ENCODE data around the gene TF.

Gene TF

GRCh38 chr3:133758568-133758928 is 12.4 kb downstream of the TF start:
- H3K4me3 ChIP-seq: no peak overlapping the region
- no peak overlapping the region for H3K27ac ChIP-seq
- H3K9ac ChIP-seq (ENCODE audit: insufficient read length): no peak overlapping the region
- no peak for DNase-seq (ENCODE audit: low read depth, low spot score)
- TF ChIP-seq POLR2AphosphoS5 (IDR thresholded peaks at IDR 0.05; ENCODE audit: borderline replicate concordance, low read depth, low read length): no peak
- TF ChIP-seq EZH2 (IDR thresholded peaks at IDR 0.05): no peak
- no peak for TF ChIP-seq FOXP2 (optimal IDR thresholded peaks at IDR 0.05; ENCODE audit: control extremely low read depth, extremely low read length, insufficient read depth)
- H3K36me3 ChIP-seq (ENCODE audit: insufficient read depth, low read length): no peaks in the 10 kb centered on the region
- no peaks in the 10 kb centered on the region for H3K9me3 ChIP-seq (ENCODE audit: low read depth, low read length)

- Histone ChIP-seq H3K9me3 (ENCODE audit: low read depth, low read length) (no peaks in the 10 kb centered on the region), H3K9ac (ENCODE audit: insufficient read length) (no peak overlapping the region), H3K36me3 (ENCODE audit: insufficient read depth, low read length) (no peaks in the 10 kb centered on the region), H3K27ac (no peak overlapping the region), H3K4me3 (no peak overlapping the region)
- TF ChIP-seq POLR2AphosphoS5 (IDR thresholded peaks at IDR 0.05; ENCODE audit: borderline replicate concordance, low read depth, low read length): no peak
- TF ChIP-seq EZH2 (IDR thresholded peaks at IDR 0.05): no peak
- TF ChIP-seq FOXP2 (optimal IDR thresholded peaks at IDR 0.05; ENCODE audit: control extremely low read depth, extremely low read length, insufficient read depth): no peak
- no peak for DNase-seq (ENCODE audit: low read depth, low spot score)
Measured at GRCh38 chr3:133758964-133759739, 13.0 kb downstream of the TF start.

GRCh38 chr3:133759740-133760305 is 13.6 kb downstream of the TF start:
- H3K9me3 ChIP-seq (ENCODE audit: low read depth, low read length): no peaks in the 10 kb centered on the region
- no peaks in the 10 kb centered on the region for H3K36me3 ChIP-seq (ENCODE audit: insufficient read depth, low read length)
- H3K4me3 ChIP-seq: no peak overlapping the region
- TF ChIP-seq POLR2AphosphoS5 (IDR thresholded peaks at IDR 0.05; ENCODE audit: borderline replicate concordance, low read depth, low read length) (no peak), FOXP2 (optimal IDR thresholded peaks at IDR 0.05; ENCODE audit: control extremely low read depth, extremely low read length, insufficient read depth) (no peak), EZH2 (IDR thresholded peaks at IDR 0.05) (no peak)
- no peak overlapping the region for H3K27ac ChIP-seq
- no peak overlapping the region for H3K9ac ChIP-seq (ENCODE audit: insufficient read length)
- no peak for DNase-seq (ENCODE audit: low read depth, low spot score)

DNA sequence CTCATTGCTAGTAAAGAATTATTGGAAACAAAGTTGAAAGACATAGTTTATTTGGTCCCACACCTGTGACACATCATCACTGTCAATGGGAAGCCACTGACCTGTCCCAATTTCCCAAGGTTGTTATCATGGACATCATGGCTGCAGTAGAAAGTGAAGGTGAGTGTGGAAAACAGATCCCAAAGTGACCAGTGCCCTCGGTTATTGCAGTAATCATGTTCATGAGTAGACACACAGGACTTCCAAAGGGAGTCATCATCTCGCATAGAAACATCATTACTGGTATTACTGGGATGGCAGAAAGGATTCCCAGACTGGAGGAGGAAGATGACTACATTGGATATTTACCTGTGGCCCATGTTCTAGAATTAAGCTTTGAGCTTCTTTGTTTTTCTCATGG is 14.7 kb downstream of the TF start:
- DNase-seq (ENCODE audit: low read depth, low spot score): no peak
- H3K9ac ChIP-seq (ENCODE audit: insufficient read length): no peak overlapping the region
- no peak for TF ChIP-seq POLR2AphosphoS5 (IDR thresholded peaks at IDR 0.05; ENCODE audit: borderline replicate concordance, low read depth, low read length)
- TF ChIP-seq EZH2 (IDR thresholded peaks at IDR 0.05): no peak
- TF ChIP-seq FOXP2 (optimal IDR thresholded peaks at IDR 0.05; ENCODE audit: control extremely low read depth, extremely low read length, insufficient read depth): no peak

DNA sequence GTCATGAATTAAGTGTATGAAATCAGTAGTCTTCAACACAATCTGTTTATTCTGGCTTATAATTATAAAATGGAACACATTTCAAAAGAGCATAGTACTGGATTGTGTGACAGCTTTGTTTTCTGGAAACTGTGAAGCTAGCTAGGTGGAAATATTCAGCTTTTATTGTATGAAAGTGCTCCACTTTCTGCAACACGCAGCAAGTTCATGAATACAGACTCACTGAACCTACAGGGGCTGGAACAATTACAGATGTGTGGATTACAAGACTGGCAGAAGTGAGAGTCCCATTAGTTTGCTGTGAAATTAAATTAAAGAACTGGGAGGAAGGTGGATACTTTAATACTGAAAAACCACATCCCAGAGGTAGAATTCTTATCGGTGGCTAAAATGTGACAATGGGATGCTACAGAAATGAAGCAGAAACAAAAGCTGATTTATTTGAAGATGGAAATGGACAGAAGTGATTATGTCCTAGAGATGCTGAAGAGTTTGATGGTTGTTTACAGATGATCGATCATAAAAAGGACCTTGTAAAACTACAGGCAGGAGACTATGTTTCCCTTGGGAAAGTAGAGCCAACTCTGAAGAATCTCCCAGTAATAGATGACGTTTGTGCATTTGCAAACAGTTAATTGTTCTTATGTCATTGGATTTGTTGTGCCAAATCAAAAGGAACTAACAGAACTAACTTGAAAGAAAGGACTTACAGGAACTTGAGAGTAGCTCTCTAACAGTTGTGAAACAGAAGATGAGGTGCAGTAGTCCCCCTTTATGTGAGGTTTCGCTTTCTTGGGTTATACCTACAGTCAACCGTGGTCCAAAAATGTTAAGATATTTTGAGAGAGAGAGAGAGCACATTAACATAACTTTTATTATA is 15.7 kb downstream of the TF start:
- Histone ChIP-seq H3K36me3 (ENCODE audit: insufficient read depth, low read length) (no peaks in the 10 kb centered on the region), H3K9me3 (ENCODE audit: low read depth, low read length) (no peaks in the 10 kb centered on the region), H3K27ac (no peak overlapping the region), H3K9ac (ENCODE audit: insufficient read length) (no peak overlapping the region), H3K4me3 (no peak overlapping the region)
- no peak for DNase-seq (ENCODE audit: low read depth, low spot score)
- TF ChIP-seq POLR2AphosphoS5 (IDR thresholded peaks at IDR 0.05; ENCODE audit: borderline replicate concordance, low read depth, low read length): no peak
- no peak for TF ChIP-seq FOXP2 (optimal IDR thresholded peaks at IDR 0.05; ENCODE audit: control extremely low read depth, extremely low read length, insufficient read depth)
- TF ChIP-seq EZH2 (IDR thresholded peaks at IDR 0.05): no peak

More for the DNA sequence above, 14.7 kb downstream of the TF start:
- H3K27ac ChIP-seq: no peak overlapping the region
- H3K36me3 ChIP-seq (ENCODE audit: insufficient read depth, low read length): no peaks in the 10 kb centered on the region
- no peak overlapping the region for H3K4me3 ChIP-seq
- H3K9me3 ChIP-seq (ENCODE audit: low read depth, low read length): no peaks in the 10 kb centered on the region

DNA sequence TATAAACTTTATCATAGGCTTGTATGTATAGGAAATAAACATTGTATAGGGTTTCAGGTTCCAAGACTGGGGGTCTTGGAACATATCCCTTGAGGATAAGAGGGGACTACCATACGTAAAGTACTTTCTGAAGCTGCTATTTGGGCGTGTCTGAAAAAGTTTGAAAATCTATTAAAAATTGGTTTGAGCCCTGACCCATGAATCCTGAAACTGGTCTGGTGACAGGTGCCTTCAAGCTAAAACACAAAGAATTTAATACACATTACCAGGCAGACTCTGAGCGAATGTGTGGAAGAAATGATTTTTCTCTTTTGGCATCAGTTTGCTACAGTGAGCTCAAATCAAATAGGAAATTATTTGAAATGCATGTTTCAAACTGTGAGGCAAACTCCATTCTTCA is 16.3 kb downstream of the TF start:
- no peak for DNase-seq (ENCODE audit: low read depth, low spot score)
- H3K9me3 ChIP-seq (ENCODE audit: low read depth, low read length): no peaks in the 10 kb centered on the region
- H3K36me3 ChIP-seq (ENCODE audit: insufficient read depth, low read length): no peaks in the 10 kb centered on the region
- H3K27ac ChIP-seq: no peak overlapping the region
- H3K4me3 ChIP-seq: no peak overlapping the region
- no peak overlapping the region for H3K9ac ChIP-seq (ENCODE audit: insufficient read length)
- no peak for TF ChIP-seq FOXP2 (optimal IDR thresholded peaks at IDR 0.05; ENCODE audit: control extremely low read depth, extremely low read length, insufficient read depth)

DNA sequence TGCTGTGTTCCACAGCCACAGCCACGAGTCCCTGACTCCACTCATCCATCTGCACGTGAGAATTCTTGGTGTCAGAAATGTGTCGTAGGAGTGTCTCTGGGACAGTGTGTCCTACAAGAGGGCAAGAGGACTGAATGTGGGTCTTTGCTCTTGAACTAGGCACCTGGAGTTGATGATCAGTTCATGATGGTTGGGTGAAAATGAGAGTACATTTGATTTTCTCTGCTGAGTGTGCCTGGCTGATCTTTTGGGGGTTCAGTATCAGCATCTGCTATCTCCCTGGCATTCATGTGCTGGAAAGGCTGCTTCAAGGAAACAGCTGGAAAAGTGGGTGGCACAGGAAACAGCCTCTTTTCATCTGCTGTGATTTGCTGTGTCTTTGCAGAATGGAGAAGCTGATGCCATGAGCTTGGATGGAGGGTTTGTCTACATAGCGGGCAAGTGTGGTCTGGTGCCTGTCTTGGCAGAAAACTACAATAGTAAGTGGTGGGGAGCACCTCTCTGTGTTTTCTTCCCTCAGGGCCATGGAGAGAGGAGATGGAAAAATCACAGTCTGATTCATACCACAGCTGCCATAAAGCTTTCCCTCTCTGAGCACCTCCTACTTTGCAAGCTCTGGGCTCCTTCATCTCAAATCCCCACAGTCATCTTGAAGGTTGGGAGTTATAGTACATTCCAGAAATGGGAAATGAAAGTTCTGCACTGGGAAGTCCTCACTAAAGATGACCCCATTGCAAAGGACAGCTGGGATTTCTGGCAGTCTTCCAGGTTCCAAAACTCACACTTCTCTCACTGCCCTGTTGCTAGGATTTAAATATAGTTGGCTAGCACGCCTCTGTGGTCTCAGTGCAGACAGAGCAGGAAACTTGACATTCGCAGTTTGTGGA is 17.8 kb downstream of the TF start:
- Histone ChIP-seq H3K4me3 (no peak overlapping the region), H3K9me3 (ENCODE audit: low read depth, low read length) (no peaks in the 10 kb centered on the region), H3K27ac (no peak overlapping the region), H3K36me3 (ENCODE audit: insufficient read depth, low read length) (no peaks in the 10 kb centered on the region), H3K9ac (ENCODE audit: insufficient read length) (no peak overlapping the region)
- no peak for DNase-seq (ENCODE audit: low read depth, low spot score)
- TF ChIP-seq FOXP2 (optimal IDR thresholded peaks at IDR 0.05; ENCODE audit: control extremely low read depth, extremely low read length, insufficient read depth) (no peak), POLR2AphosphoS5 (IDR thresholded peaks at IDR 0.05; ENCODE audit: borderline replicate concordance, low read depth, low read length) (no peak), EZH2 (IDR thresholded peaks at IDR 0.05) (no peak)
